GM21390 (cell line): Measurements from ENCODE around the gene BMP5.

Experiments used
- ATAC-seq: cut with Tn5 transposase; IDR thresholded peaks from one replicate; pipeline ENCODE4 v1.9.1; 2021; ENCODE audit not compliant: unreplicated experiment

BMP5 gene

DNA sequence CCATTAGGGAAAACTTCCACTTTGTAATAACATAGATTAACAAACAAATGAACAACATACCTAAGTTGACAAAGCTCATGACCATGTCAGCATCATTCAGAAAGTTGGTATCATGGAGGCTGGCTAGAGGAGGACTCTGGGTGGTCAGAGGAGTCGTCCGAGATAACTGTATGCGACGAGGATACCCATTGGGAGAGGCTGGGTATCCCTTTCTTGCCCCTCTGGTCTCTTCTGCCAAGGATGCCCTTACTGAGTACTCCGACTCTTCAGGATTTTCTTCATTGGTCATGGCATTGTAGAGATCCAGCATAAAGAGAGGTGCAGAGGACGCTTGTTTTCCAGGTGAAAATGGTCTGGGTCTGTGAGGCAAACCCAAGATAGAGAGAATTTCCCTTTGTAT lies 1.1 kb downstream of the BMP5 start:
- ATAC-seq, result no peak

DNA sequence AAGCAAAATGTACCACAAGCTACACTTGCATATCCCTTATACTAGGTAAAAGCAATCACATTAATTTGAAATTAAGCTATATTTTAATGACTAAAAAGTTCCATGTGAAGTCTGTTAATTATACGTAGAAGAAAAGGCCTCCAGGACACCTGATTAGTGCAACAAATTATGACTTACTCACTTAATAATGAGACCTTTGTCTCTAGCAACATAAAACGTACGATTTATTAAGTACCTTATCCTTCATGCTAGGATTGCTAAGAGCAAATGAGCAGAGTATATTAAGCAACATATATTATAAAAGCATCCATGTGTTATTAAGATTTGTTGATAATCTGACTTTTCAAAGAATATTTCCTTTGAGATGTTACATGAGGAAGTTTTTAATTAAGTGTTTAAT lies 2.5 kb downstream of the BMP5 start:
- no peak for ATAC-seq

DNA sequence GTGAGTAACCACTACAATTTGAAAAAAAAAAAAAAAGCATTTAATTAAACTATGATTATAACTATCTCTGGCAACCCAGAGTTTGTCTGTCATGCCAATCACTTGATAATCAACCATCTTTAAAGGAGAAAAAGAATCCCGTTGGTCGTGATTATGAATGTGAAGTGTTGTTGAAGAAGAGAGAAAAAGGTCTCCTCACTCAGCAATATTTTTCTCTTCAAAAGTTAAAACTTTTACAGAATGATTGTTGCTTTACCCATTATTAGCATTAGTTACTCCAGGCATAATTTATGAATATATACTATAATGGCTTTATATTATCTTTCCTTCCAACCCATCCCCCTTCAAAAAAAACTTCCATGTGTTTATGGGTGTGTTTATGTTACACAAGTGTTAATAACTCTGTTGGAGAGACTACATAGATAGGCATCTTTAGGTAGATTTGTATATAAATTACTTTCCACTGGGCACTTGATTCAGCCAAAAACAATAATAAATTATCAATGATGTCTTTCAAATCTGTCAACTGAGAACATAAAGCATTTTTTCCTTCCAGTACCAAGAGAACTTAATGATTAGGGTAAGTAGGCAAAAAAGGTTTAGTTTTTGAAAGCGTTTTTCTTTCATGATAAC lies 5.1 kb downstream of the BMP5 start:
- ATAC-seq, result no peak

DNA sequence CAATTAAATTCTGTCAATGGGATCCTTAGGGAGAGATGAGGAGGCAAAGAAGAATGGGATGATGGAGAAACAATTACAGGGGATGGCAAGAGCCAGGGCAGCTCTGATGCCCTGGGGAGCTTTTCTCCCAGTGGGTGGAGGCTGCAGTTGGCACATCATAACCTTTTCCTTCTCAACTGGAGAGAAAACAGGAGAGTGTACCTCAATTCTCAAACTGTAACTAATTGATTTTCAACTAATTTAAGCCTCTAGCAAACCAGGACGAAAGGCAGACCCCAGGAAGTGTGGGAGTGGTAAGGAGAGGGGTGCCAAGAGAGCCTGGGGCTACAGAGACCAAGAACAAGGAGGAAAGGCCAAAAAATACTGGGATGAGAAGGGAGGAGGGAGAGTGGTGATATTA lies 5.7 kb downstream of the BMP5 start:
- no peak for ATAC-seq

- peak; percentile 92 for ATAC-seq
These were observed 6.5 kb downstream of the BMP5 start for GRCh38 chr6:55868771-55869479.

DNA sequence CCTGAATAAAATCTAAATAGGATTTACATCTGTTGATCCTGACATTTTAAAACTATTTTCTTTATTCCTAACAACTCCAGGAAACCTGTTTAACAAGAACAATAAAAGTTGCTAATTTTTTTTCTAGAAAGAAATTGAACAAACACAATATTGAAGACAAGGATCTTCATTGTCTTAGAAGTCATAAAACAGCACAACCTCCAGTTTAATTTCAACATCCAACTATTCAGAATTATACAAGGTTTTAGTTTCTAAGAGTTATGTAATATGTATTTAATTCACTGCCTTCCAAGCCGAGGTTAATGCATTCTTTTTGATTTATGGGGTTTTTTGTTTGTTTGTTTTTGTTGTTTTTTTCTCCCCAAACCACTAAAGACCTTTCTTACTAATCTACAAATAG lies 7.2 kb downstream of the BMP5 start:
- no peak for ATAC-seq

DNA sequence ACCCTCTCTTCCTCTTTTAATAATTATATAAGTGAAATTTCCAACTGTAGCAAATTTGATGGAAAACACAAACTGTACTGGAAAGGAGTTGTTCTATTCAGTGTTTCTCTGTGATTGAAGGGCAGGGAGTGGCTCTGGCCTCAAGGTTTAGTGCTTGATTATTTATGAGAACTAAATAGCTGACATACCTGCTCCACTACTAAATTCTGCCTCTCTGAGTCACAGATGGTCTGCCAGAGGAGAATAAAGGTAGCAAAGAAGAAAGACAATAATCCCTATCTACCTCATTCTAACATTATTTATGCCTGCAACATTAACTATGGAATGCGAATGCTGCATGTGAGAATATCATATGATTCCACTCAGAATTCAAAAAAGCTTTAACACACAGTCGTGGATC lies 9.3 kb downstream of the BMP5 start:
- no peak for ATAC-seq

DNA sequence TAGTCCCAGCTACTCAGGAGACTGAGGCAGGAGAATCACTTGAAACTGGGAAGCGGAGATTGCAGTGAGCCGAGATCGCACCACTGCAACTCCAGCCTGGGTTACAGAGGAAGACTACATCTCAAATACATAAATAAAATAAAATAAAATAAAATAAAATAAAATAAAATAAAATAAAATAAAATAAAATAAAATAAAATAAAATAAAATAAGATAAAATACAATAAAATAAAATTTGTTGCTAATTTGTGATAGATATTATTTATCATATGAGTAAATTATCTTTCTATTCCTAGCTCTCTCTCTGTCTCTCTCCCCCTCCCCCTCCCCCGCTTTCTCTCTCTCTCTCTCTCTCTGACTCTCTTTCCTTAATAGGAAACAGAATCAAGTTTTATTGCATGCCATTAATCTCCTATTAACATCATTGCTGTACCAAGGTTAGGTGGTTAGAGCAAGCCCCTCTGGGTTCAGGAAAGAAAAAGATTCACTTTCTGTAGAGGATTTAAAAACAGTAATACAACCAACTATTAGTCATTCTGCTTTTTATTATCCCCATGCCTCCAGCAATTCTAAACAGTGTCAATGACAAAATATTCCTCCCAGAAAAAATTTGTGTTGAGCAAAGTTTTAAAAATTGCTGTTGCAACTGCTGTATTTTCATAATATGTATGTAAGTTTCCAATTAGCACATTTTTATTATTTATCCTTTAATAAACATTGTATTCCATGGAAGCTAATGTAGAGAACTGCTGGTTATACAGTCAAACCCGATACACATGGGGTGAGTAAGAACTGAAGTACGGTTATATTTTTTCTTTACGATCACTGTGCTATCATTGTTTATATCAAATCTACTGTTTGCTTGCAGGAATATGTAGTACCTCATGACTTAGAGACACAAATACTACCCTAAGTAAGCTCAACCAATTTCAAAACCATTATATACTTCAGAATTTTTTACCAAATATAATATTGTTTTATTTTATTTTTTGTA lies 22.1 kb downstream of the BMP5 start:
- no peak for ATAC-seq

DNA sequence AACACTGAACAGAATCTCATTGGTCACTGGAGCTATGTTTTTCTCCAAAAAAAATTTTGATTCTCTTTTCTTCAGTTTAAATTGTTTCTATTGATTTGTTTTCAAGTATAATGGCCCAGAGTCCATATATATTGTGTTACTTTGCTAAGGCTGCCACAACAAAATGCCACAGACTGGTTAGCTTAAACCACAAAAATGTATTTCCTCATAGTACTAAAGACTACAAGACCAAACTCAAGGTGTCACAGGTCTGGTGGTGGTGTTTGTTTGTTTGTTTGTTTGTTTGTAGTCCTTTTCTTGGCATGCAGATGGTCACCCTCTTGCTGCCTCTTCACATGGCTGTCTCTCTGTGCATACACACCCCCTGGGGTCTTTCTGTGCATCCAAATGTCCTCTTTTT lies 34.0 kb downstream of the BMP5 start:
- no peak for ATAC-seq

GRCh38 chr6:55839080-55839479 lies 36.3 kb downstream of the BMP5 start:
- ATAC-seq, result no peak

DNA sequence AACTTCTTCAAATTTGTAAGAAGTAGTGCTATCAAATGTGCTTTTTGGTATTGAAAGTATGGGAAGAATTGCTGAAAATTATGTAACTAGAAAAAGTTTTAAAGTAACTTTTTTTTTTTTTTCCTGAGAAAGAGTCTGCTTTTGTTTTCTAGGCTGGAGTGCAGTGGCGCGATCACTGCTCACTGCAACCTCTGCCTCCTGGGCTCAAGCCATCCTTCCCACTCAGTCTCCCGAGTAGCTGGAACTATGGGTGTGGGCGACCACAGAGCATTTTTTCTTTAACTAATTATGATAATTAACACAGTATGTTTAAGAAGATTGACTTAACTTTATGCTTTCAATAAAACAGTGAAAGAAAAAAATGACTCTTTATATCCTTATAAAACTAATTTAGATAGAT lies 38.4 kb downstream of the BMP5 start:
- no peak for ATAC-seq

- ATAC-seq, result no peak
These were observed 38.9 kb downstream of the BMP5 start for GRCh38 chr6:55836481-55836880.

DNA sequence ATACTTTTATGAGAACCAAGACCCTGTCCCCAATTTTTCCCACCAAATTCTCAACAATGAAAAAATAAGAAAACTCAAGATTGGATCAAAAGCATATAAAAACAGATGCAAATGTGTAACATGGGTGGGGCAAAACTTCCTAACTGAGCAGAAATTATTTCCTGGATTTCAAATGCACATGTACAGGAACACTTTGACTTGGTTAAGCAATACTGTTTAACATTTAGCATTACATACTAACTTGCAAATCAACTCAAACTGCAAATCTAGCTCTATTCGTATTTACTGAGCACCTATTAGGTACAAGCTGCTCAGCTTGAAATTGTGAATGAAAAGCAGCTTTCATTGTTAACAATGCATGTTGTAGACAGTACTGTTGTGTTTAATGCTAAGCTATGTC lies 40.2 kb downstream of the BMP5 start:
- ATAC-seq, result no peak

DNA sequence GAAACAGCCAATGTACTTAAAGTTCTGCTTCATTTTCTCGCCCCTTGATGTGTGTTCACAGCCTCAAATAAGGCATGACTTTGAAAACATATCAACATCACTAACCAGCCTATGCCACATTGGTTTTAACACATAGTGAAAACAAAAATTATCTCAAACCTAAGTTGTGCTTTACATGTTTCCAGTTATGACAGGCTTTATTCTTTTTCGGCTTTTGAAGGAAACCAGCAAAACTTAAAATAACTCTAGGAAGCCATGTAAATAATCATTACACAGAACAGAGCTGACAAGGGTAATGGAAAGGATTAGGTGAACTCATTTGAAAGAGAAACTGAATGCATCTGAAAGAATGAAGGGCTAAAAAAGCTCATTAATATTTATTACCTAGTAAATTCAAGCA lies 42.1 kb downstream of the BMP5 start:
- ATAC-seq, result peak; percentile 56

- no peak for ATAC-seq
These were observed 47.4 kb downstream of the BMP5 start for GRCh38 chr6:55827818-55828522.

DNA sequence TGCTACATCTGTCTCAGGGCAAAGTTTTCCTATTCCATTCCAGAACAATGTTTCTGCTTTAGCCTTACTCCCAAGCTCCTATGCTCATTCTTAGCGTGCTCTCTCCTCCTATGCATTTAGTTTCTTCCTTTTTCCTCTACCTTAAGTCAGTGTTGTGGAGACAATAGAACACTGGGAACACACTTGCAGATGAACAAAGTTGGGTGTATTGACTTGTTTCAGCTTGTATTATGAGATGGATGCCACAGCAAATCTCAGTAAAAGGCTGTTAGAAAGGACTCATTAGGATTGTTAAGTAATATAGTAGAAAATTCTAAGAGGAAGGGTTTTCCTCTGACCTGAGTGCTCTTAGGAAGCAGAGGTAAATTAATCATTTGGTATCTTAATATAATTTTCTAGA lies 48.4 kb downstream of the BMP5 start:
- no peak for ATAC-seq

- ATAC-seq, result no peak
These were observed 49.9 kb downstream of the BMP5 start for GRCh38 chr6:55825402-55826051.

DNA sequence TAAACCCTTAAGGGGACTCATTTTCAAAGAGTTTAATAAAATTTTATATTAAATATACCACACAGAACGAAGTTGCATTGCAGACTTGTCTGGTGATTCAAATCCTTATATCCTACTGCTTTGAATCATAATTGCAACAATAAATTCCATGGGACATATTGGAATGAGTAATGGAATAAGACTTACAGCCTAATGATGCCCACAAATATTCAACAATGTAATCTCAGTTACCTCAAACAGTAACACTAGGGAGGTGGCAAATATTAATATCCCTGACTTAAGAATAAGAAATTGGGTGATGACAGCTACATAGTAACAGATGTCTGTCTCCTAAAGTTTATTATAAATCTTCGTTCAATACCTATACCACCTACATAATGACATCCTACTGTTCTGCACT lies 52.6 kb downstream of the BMP5 start:
- ATAC-seq, result no peak

- no peak for ATAC-seq
These were observed 53.4 kb downstream of the BMP5 start for GRCh38 chr6:55822005-55822404.

GRCh38 chr6:55820696-55821095 lies 54.7 kb downstream of the BMP5 start:
- no peak for ATAC-seq

GRCh38 chr6:55819811-55820210 lies 55.6 kb downstream of the BMP5 start:
- ATAC-seq, result no peak
